ENCODE results near the gene ZNF232. TPM values are rescaled to one million over a fixed set of nuclear protein-coding genes. Genes with fewer than 3 reads are reported as not detected.
"Not testable (repeated sequence)": the region's sequence is repeated elsewhere in the genome, so short reads cannot be mapped to it uniquely, and the experiment has no call there.

The ZNF232 gene
- polyA plus RNA-seq, 1 donor from 2014 or later = 32.5 TPM

GRCh38 chr17:5133311-5133710 lies 21.6 kb upstream of the ZNF232 start:
- Histone ChIP-seq H3K79me2 (replicated peaks; ENCODE audit: insufficient read depth, low read length) (no peaks in the 10 kb centered on the region), H3K36me3 (ENCODE audit: insufficient read depth, low read length) (no peaks in the 10 kb centered on the region), H4K20me1 (ENCODE audit: insufficient read depth) (no peaks in the 10 kb centered on the region), H3K9ac (ENCODE audit: low read length) (no peak overlapping the region), H3F3A (ENCODE audit: insufficient read depth, low read length, poor library complexity, severe bottlenecking) (no peaks in the 10 kb centered on the region), H3K4me2 (ENCODE audit: low read length) (no peak overlapping the region), H3K27me3 (ENCODE audit: insufficient read depth, low read depth, low read length) (no peaks in the 10 kb centered on the region), H3K9me3 (ENCODE audit: low read length) (no peaks in the 10 kb centered on the region), H3K27ac (ENCODE audit: low read length) (no peak overlapping the region), H2AFZ (ENCODE audit: low read depth, low read length) (no peak overlapping the region), H3K4me3 (ENCODE audit: low read length) (no peak overlapping the region), H3K9me2 (ENCODE audit: insufficient read depth, low read length) (no peaks in the 10 kb centered on the region)
- TF ChIP-seq EP300 (conservative IDR thresholded peaks at IDR 0.05; ENCODE audit: poor library complexity, severe bottlenecking) (no peak), SMC3 (conservative IDR thresholded peaks at IDR 0.05; ENCODE audit: poor library complexity) (no peak), REST (IDR thresholded peaks at IDR 0.05; ENCODE audit: borderline replicate concordance) (no peak), EZH2 (IDR thresholded peaks at IDR 0.05; ENCODE audit: borderline replicate concordance, insufficient read depth, low read length, poor library complexity, severe bottlenecking) (no peak), MXI1 (conservative IDR thresholded peaks at IDR 0.05; ENCODE audit: poor library complexity, severe bottlenecking) (no peak), TAF1 (IDR thresholded peaks at IDR 0.05; ENCODE audit: low read depth) (no peak), RAD21 (conservative IDR thresholded peaks at IDR 0.05) (no peak), POLR2AphosphoS5 (IDR thresholded peaks at IDR 0.05) (no peak)
- TF ChIP-seq, protein P1, sequence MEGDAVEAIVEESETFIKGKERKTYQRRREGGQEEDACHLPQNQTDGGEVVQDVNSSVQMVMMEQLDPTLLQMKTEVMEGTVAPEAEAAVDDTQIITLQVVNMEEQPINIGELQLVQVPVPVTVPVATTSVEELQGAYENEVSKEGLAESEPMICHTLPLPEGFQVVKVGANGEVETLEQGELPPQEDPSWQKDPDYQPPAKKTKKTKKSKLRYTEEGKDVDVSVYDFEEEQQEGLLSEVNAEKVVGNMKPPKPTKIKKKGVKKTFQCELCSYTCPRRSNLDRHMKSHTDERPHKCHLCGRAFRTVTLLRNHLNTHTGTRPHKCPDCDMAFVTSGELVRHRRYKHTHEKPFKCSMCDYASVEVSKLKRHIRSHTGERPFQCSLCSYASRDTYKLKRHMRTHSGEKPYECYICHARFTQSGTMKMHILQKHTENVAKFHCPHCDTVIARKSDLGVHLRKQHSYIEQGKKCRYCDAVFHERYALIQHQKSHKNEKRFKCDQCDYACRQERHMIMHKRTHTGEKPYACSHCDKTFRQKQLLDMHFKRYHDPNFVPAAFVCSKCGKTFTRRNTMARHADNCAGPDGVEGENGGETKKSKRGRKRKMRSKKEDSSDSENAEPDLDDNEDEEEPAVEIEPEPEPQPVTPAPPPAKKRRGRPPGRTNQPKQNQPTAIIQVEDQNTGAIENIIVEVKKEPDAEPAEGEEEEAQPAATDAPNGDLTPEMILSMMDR (IDR thresholded peaks at IDR 0.05; ENCODE audit: poor library complexity, severe bottlenecking) = no peak

DNA sequence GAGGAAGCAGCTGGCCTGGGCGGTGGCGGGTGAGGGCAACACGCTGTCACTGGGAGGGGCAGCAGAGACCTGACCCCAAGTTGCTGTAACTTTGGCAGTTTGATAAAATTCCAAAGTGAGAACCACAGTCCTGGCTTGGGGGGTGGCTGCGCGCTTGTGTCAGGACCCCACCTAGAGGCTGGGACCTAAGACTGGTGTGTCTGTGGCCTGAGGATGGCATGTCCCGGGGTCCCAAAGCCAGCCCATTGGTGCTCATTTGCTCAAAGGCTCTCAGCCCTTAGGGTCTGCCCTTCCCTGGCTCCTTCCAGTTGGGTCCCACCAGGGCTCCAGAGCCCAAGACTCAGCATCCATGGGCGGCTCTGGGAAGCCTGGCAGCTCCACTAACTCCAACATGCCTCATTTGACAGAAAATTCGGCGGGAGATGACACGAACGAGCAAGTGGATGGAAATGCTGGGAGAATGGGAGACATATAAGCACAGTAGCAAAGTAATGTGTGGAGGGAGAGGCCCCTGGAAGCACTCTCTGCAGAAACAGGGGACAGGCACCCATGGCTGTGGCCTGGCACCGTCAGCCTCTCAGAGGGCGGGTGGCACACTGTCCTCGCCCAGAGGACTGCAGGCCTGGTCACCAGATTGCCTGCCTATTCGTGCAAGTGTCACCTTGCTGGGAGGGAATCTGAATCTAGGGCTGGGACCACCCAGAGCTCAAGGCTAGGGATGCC lies 21.0 kb upstream of the ZNF232 start:
- not testable (repeated sequence) for H3K9me3 ChIP-seq (ENCODE audit: low read length); H3K36me3 ChIP-seq (ENCODE audit: insufficient read depth, low read length); H3K4me3 ChIP-seq (ENCODE audit: low read length); H3K27me3 ChIP-seq (ENCODE audit: insufficient read depth, low read depth, low read length); H3K9me2 ChIP-seq (ENCODE audit: insufficient read depth, low read length); H3K27ac ChIP-seq (ENCODE audit: low read length); H3K9ac ChIP-seq (ENCODE audit: low read length); H3K4me2 ChIP-seq (ENCODE audit: low read length); H3K79me2 ChIP-seq (replicated peaks; ENCODE audit: insufficient read depth, low read length); H4K20me1 ChIP-seq (ENCODE audit: insufficient read depth); H3F3A ChIP-seq (ENCODE audit: insufficient read depth, low read length, poor library complexity, severe bottlenecking); H2AFZ ChIP-seq (ENCODE audit: low read depth, low read length)

DNA sequence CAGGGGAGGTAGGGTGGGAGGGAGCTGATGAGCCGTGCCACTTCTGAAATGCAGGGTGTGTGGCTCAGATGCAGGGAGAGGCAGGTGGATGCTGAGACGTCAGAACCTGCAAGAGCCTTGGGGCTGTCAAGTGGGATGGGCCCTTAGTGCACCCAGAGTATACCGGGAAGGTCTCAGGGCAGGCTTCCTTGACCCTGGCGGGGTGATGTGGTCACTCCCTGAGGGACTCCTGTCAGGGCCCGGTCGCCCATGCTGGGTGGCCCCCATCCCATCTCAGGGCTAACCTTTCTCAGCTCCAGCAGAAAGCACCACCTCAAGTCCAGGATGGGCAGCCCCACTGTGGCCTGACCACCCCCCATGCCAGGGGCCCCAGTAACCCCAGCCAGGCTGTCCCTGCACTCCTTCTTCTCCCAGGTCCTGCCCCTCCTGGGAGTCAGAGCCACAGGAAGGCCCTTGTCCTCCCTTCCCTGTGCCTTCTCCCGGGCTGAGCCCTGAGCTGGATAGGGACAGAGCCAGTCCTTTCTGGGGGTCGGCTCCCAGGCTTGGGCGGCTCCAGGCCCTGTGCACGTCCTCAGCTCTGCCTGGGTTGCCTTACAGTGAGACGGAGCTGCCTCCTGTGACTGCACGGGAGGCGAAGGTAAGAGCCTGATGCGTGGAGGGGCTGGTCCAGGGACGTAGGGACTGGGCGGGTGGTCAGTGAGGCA lies 20.3 kb upstream of the ZNF232 start:
- not testable (repeated sequence) for H3K36me3 ChIP-seq (ENCODE audit: insufficient read depth, low read length); H3K9me2 ChIP-seq (ENCODE audit: insufficient read depth, low read length); H3K4me3 ChIP-seq (ENCODE audit: low read length); H3K79me2 ChIP-seq (replicated peaks; ENCODE audit: insufficient read depth, low read length); H3K9ac ChIP-seq (ENCODE audit: low read length); H2AFZ ChIP-seq (ENCODE audit: low read depth, low read length); H3K9me3 ChIP-seq (ENCODE audit: low read length); H3K4me2 ChIP-seq (ENCODE audit: low read length); H3K27me3 ChIP-seq (ENCODE audit: insufficient read depth, low read depth, low read length); H3F3A ChIP-seq (ENCODE audit: insufficient read depth, low read length, poor library complexity, severe bottlenecking); H4K20me1 ChIP-seq (ENCODE audit: insufficient read depth); H3K27ac ChIP-seq (ENCODE audit: low read length)

All from neural cell (in vitro differentiated cells).